ENCODE data around the gene FBRSL1. TPM values are rescaled to one million over a fixed set of nuclear protein-coding genes. Genes with fewer than 3 reads are reported as not detected.

The FBRSL1 gene
- total RNA-seq, 4 donors from 2014 or later, result 23.3 to 306 (median 49.7) TPM

DNA sequence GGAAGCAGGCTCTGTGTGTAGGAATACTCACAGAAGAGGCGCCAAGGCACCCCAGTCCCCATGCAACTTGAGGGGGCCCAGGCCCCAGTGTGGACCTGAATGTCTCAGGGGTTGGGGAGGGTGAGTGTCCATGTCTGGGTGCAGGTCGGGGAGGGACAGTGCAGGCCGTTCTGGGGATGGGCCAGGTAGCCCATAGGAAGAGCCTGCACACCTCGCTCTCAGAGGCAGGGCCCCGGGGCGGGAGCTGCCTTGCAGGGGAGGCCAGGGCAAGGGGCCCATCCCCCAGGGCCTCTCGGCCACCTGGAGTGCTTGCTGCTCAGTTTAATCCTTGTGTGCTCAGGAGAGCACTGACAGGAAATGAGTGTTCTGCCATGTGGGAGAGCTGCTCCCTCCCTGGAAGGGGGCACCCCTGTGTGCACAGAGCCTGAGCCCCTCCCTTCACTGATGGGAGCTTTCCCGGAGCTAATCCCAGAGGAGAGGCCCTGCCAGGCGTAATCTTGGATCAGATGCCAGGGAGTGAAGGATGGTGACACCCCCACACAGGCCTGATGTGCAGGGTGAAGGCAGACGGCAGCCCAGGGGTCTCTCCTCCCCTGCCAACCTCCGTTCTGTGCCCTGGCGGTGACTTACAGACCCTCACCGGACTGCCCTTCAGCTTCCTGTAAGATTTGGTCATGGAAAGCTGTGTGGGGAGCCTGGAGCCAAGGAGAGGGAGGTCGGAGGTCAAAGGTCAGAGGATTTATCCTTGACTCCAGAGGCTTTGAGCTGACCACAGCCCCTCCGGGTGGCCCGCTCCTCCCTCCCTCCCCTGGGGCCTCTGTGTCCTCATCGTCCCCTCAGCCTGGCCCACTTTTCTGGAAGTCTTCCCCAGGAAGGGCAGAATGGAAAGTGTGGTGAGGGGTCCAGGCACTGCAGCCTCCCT is 24.4 kb upstream of the FBRSL1 start:
- no peaks in the 10 kb centered on the region for H3K9me3 ChIP-seq
- intact Hi-C loops (cut with DNase I; ENCODE audit: low total_unique reads), result no loop called here
- TF ChIP-seq EP300 (IDR thresholded peaks at IDR 0.05; ENCODE audit: low read depth) (no peak), POLR2A (IDR thresholded peaks at IDR 0.05) (no peak), POLR2AphosphoS5 (IDR thresholded peaks at IDR 0.05) (no peak)
- TF ChIP-seq, protein P1, sequence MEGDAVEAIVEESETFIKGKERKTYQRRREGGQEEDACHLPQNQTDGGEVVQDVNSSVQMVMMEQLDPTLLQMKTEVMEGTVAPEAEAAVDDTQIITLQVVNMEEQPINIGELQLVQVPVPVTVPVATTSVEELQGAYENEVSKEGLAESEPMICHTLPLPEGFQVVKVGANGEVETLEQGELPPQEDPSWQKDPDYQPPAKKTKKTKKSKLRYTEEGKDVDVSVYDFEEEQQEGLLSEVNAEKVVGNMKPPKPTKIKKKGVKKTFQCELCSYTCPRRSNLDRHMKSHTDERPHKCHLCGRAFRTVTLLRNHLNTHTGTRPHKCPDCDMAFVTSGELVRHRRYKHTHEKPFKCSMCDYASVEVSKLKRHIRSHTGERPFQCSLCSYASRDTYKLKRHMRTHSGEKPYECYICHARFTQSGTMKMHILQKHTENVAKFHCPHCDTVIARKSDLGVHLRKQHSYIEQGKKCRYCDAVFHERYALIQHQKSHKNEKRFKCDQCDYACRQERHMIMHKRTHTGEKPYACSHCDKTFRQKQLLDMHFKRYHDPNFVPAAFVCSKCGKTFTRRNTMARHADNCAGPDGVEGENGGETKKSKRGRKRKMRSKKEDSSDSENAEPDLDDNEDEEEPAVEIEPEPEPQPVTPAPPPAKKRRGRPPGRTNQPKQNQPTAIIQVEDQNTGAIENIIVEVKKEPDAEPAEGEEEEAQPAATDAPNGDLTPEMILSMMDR (IDR thresholded peaks at IDR 0.05), result no peak
- peaks cover 30% of the 10 kb centered on the region for H3K27me3 ChIP-seq
- no peak overlapping the region for H3K4me3 ChIP-seq
- in situ Hi-C loops (cut with MboI; ENCODE audit: low pct_ligation_motif_present in 1 of 4, low pct_unique_long_range_greater_than_20kb in 1 of 4, low sequenced_read_pairs in 3 of 4), result no loop called here
- DNase-seq, result no peak
- WGBS, 2 donors (ENCODE audit: low coverage in 1 of 2), result 81% methylated on average over 14 of the region's 17 CpGs; no CpG with 5 or more reads in 1 of the 2 donors
- H3K27ac ChIP-seq, result no peak overlapping the region
- no peaks in the 10 kb centered on the region for H3K36me3 ChIP-seq
- H3K4me1 ChIP-seq, result no peaks in the 10 kb centered on the region

DNA sequence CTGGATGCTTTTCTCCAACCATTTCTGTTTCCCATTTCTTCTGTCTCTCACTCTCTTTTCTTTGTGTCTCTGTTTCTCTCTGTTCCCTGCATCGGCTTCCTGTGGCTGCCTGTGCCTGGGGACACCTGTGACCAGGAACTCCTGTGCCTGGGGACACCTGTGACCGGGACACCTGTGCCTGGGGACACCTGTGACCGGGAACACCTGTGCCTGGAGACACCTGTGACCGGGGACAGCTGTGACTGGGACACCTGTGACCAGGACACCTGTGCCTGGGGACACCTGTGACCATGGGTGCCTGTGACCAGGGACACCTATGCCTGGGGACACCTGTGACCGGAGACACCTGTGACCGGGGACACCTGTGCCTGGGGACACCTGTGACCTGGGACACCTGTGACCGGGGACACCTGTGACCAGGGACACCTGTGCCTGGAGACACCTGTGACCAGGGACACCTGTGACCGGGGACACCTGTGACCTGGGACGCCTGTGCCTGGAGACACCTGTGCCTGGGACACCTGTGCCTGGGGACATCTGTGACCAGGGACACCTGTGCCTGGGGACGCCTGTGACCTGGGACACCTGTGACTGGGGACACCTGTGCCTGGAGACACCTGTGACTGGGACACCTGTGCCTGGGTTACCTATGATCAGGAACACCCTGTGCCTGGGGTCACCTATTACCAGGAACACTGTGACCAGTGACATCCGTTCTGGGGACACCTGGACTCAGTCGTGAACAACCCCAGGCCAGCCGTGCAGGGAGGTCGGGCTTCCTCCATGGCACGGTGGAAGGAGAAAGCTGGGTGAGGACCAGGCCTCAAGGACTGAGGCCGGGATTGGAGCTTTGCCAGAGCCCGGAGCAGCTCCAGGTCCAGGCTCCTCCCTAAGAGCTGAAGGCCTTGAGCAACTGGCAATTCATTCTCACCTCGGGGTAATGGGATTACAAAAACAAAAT is 23.4 kb upstream of the FBRSL1 start:
- TF ChIP-seq, protein P1 (IDR thresholded peaks at IDR 0.05), result no peak
- TF ChIP-seq POLR2AphosphoS5 (IDR thresholded peaks at IDR 0.05), result no peak
- no peak for TF ChIP-seq EP300 (IDR thresholded peaks at IDR 0.05; ENCODE audit: low read depth)
- no peak for TF ChIP-seq POLR2A (IDR thresholded peaks at IDR 0.05)
- Histone ChIP-seq H3K36me3 (no peaks in the 10 kb centered on the region), H3K27me3 (peaks cover 29% of the 10 kb centered on the region), H3K4me1 (no peaks in the 10 kb centered on the region), H3K4me3 (no peak overlapping the region), H3K9me3 (no peaks in the 10 kb centered on the region), H3K27ac (no peak overlapping the region)
- in situ Hi-C loops (cut with MboI; ENCODE audit: low pct_ligation_motif_present in 1 of 4, low pct_unique_long_range_greater_than_20kb in 1 of 4, low sequenced_read_pairs in 3 of 4), result no loop called here
- no peak for DNase-seq
- 36 to 55% methylated on average over 5 to 17 of the region's 18 CpGs for WGBS, 2 donors (ENCODE audit: low coverage in 1 of 2)
- intact Hi-C loops (cut with DNase I; ENCODE audit: low total_unique reads), result no loop called here

DNA sequence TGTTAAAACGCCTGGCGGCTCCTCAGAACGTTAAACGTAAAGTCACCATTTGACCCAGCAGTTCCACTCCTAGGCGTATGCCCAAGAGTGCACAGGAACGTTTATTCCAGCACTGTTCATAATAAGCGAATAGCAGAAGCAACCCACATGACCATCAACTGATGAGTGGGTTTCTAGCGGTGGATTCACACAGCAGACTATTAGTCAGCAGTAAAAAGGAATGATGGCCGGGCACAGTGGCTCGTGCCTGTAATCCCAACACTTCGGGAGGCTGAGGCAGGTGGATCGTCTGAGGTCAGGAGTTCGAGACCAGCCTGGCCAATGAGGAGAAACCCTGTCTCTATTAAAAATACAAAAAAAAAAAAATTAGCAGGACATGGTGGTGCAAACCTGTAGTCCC is 22.4 kb upstream of the FBRSL1 start:
- no peak for DNase-seq
- Histone ChIP-seq H3K4me3 (no peak overlapping the region), H3K36me3 (no peaks in the 10 kb centered on the region), H3K27ac (no peak overlapping the region), H3K27me3 (peaks cover 23% of the 10 kb centered on the region), H3K9me3 (no peaks in the 10 kb centered on the region), H3K4me1 (no peaks in the 10 kb centered on the region)
- TF ChIP-seq EP300 (IDR thresholded peaks at IDR 0.05; ENCODE audit: low read depth) (no peak), POLR2AphosphoS5 (IDR thresholded peaks at IDR 0.05) (no peak), POLR2A (IDR thresholded peaks at IDR 0.05) (no peak)
- TF ChIP-seq, protein P1 (IDR thresholded peaks at IDR 0.05), result no peak
- in situ Hi-C loops (cut with MboI; ENCODE audit: low pct_ligation_motif_present in 1 of 4, low pct_unique_long_range_greater_than_20kb in 1 of 4, low sequenced_read_pairs in 3 of 4), result no loop called here
- intact Hi-C loops (cut with DNase I; ENCODE audit: low total_unique reads), result no loop called here
- 81 to 91% methylated on average over 5 to 13 of the region's 13 CpGs for WGBS, 2 donors (ENCODE audit: low coverage in 1 of 2)

DNA sequence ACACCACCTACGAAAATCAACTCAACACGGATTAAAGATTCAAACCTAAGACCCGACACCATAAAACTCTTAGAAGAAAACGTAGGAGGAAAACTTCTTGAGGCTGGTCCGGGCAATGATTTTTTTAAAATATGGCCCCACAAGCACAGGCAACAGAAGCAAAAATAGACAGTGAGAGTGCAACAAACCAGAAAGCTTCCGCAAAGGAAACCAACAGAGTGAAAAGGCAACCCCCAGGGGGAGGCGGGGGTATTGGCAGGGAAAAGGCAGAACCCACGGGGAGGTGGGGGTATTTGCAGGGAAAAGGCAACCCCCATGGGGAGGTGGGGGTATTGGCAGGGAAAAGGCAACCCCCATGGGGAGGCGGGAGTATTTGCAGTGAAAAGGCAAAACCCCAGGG is 20.5 kb upstream of the FBRSL1 start:
- Histone ChIP-seq H3K27me3 (peaks cover 23% of the 10 kb centered on the region), H3K36me3 (no peaks in the 10 kb centered on the region), H3K4me3 (no peak overlapping the region), H3K9me3 (no peaks in the 10 kb centered on the region), H3K4me1 (no peaks in the 10 kb centered on the region), H3K27ac (no peak overlapping the region)
- intact Hi-C loops (cut with DNase I; ENCODE audit: low total_unique reads), result no loop called here
- TF ChIP-seq POLR2AphosphoS5 (IDR thresholded peaks at IDR 0.05), result no peak
- no peak for TF ChIP-seq EP300 (IDR thresholded peaks at IDR 0.05; ENCODE audit: low read depth)
- TF ChIP-seq POLR2A (IDR thresholded peaks at IDR 0.05), result no peak
- TF ChIP-seq, protein P1 (IDR thresholded peaks at IDR 0.05), result no peak
- in situ Hi-C loops (cut with MboI; ENCODE audit: low pct_ligation_motif_present in 1 of 4, low pct_unique_long_range_greater_than_20kb in 1 of 4, low sequenced_read_pairs in 3 of 4), result no loop called here
- no peak for DNase-seq
- WGBS, 2 donors (ENCODE audit: low coverage in 1 of 2), result 36% methylated on average over 8 to 9 of the region's 9 CpGs

Data from transverse colon (tissue), 4 donors.